TTC549 (cell line): ENCODE data around the gene ZNF175.

Experiments
- FAIRE-seq: peaks from 2 replicates; lab custom pipeline; 2012; peaks lifted over from hg19 to GRCh38; lab: Jason Lieb, UNC

Gene ZNF175

GRCh38 chr19:51632126-51632525, 61.0 kb downstream of the ZNF175 start:
- FAIRE-seq = no peak

- FAIRE-seq = no peak
Measured at GRCh38 chr19:51637362-51637978, 66.4 kb downstream of the ZNF175 start.

GRCh38 chr19:51639916-51640315, 68.8 kb downstream of the ZNF175 start:
- FAIRE-seq = no peak

- no peak for FAIRE-seq
Measured at GRCh38 chr19:51640386-51640785, 69.3 kb downstream of the ZNF175 start.

GRCh38 chr19:51641648-51642047, 70.6 kb downstream of the ZNF175 start:
- no peak for FAIRE-seq
